NCI-H1694 (cell line): ENCODE results near the gene STARD13.

Experiments
- DNase-seq: peaks from one replicate; lab custom pipeline; 2025; lab: John Stamatoyannopoulos, UW

STARD13 gene

GRCh38 chr13:33277037-33277740, 8.4 kb downstream of the STARD13 start:
- no peak for DNase-seq

GRCh38 chr13:33276570-33276969, 9.0 kb downstream of the STARD13 start:
- no peak for DNase-seq

- no peak for DNase-seq
Observed at GRCh38 chr13:33275916-33276315, 9.6 kb downstream of the STARD13 start.

GRCh38 chr13:33274264-33274663, 11.3 kb downstream of the STARD13 start:
- DNase-seq: no peak

GRCh38 chr13:33272531-33273124, 12.9 kb downstream of the STARD13 start:
- DNase-seq: no peak

GRCh38 chr13:33271759-33272158, 13.8 kb downstream of the STARD13 start:
- DNase-seq: no peak

- no peak for DNase-seq
Observed at GRCh38 chr13:33270895-33271538, 14.5 kb downstream of the STARD13 start.

GRCh38 chr13:33265607-33266006, 19.9 kb downstream of the STARD13 start:
- DNase-seq: no peak

GRCh38 chr13:33265133-33265532, 20.4 kb downstream of the STARD13 start:
- no peak for DNase-seq

GRCh38 chr13:33264620-33264978, 21.0 kb downstream of the STARD13 start:
- no peak for DNase-seq

- DNase-seq: no peak
Observed at GRCh38 chr13:33263976-33264619, 21.5 kb downstream of the STARD13 start.

- DNase-seq: no peak
Observed at GRCh38 chr13:33263484-33263883, 22.1 kb downstream of the STARD13 start.

- DNase-seq: no peak
Observed at GRCh38 chr13:33262997-33263396, 22.6 kb downstream of the STARD13 start.

- no peak for DNase-seq
Observed at GRCh38 chr13:33262594-33262993, 23.0 kb downstream of the STARD13 start.

- no peak for DNase-seq
Observed at GRCh38 chr13:33262062-33262487, 23.5 kb downstream of the STARD13 start.

- no peak for DNase-seq
Observed at GRCh38 chr13:33261387-33262061, 24.0 kb downstream of the STARD13 start.

- no peak for DNase-seq
Observed at GRCh38 chr13:33260168-33261098, 25.1 kb downstream of the STARD13 start.

GRCh38 chr13:33259296-33259695, 26.3 kb downstream of the STARD13 start:
- DNase-seq: no peak

- DNase-seq: no peak
Observed at GRCh38 chr13:33258808-33259193, 26.8 kb downstream of the STARD13 start.

- DNase-seq: no peak
Observed at GRCh38 chr13:33257841-33258807, 27.4 kb downstream of the STARD13 start.
